ENCODE results near the gene CRYL1.

The CRYL1 gene

GRCh38 chr13:20525601-20526544, at the start of gene CRYL1:
Gene CRYL1, minus strand, starts transcription at chr13:20525857. Its CDS starts 63 bp downstream, at chr13:20525794.
- Histone ChIP-seq H3K4me3 (ENCODE audit: low read depth, low read length) (peak within 1 kb of the TSS; percentile 75), H3K4me1 (ENCODE audit: control insufficient read depth, insufficient read depth, low read length) (peaks cover 13% of the 10 kb centered on the region), H3K9me3 (ENCODE audit: control insufficient read depth, insufficient read depth, low read length) (no peaks in the 10 kb centered on the region), H3K9ac (ENCODE audit: low read depth, low read length) (no peak within 1 kb of the TSS), H3K27me3 (ENCODE audit: control insufficient read depth, insufficient read depth, low read length) (peaks cover 43% of the 10 kb centered on the region), H3K36me3 (ENCODE audit: control insufficient read depth, insufficient read depth, low read length) (no peaks in the 10 kb centered on the region)

- H3K4me3 ChIP-seq (ENCODE audit: low read depth, low read length) = no peak overlapping the region
- no peak overlapping the region for H3K9ac ChIP-seq (ENCODE audit: low read depth, low read length)
- no peaks in the 10 kb centered on the region for H3K27me3 ChIP-seq (ENCODE audit: control insufficient read depth, insufficient read depth, low read length)
- no peaks in the 10 kb centered on the region for H3K9me3 ChIP-seq (ENCODE audit: control insufficient read depth, insufficient read depth, low read length)
- no peaks in the 10 kb centered on the region for H3K4me1 ChIP-seq (ENCODE audit: control insufficient read depth, insufficient read depth, low read length)
- no peaks in the 10 kb centered on the region for H3K36me3 ChIP-seq (ENCODE audit: control insufficient read depth, insufficient read depth, low read length)
Measured at GRCh38 chr13:20573636-20574035, 48.0 kb upstream of the CRYL1 start.

GRCh38 chr13:20573186-20573585, 47.5 kb upstream of the CRYL1 start:
- Histone ChIP-seq H3K36me3 (ENCODE audit: control insufficient read depth, insufficient read depth, low read length) (no peaks in the 10 kb centered on the region), H3K4me1 (ENCODE audit: control insufficient read depth, insufficient read depth, low read length) (no peaks in the 10 kb centered on the region), H3K4me3 (ENCODE audit: low read depth, low read length) (no peak overlapping the region), H3K9ac (ENCODE audit: low read depth, low read length) (no peak overlapping the region), H3K9me3 (ENCODE audit: control insufficient read depth, insufficient read depth, low read length) (no peaks in the 10 kb centered on the region), H3K27me3 (ENCODE audit: control insufficient read depth, insufficient read depth, low read length) (no peaks in the 10 kb centered on the region)

- no peaks in the 10 kb centered on the region for H3K4me1 ChIP-seq (ENCODE audit: control insufficient read depth, insufficient read depth, low read length)
- no peak overlapping the region for H3K9ac ChIP-seq (ENCODE audit: low read depth, low read length)
- H3K36me3 ChIP-seq (ENCODE audit: control insufficient read depth, insufficient read depth, low read length) = no peaks in the 10 kb centered on the region
- H3K27me3 ChIP-seq (ENCODE audit: control insufficient read depth, insufficient read depth, low read length) = no peaks in the 10 kb centered on the region
- H3K9me3 ChIP-seq (ENCODE audit: control insufficient read depth, insufficient read depth, low read length) = no peaks in the 10 kb centered on the region
- no peak overlapping the region for H3K4me3 ChIP-seq (ENCODE audit: low read depth, low read length)
Measured at GRCh38 chr13:20571676-20572075, 46.0 kb upstream of the CRYL1 start.

- no peaks in the 10 kb centered on the region for H3K4me1 ChIP-seq (ENCODE audit: control insufficient read depth, insufficient read depth, low read length)
- no peak overlapping the region for H3K4me3 ChIP-seq (ENCODE audit: low read depth, low read length)
- peaks cover 3% of the 10 kb centered on the region for H3K9me3 ChIP-seq (ENCODE audit: control insufficient read depth, insufficient read depth, low read length)
- no peaks in the 10 kb centered on the region for H3K36me3 ChIP-seq (ENCODE audit: control insufficient read depth, insufficient read depth, low read length)
- H3K9ac ChIP-seq (ENCODE audit: low read depth, low read length) = no peak overlapping the region
- H3K27me3 ChIP-seq (ENCODE audit: control insufficient read depth, insufficient read depth, low read length) = no peaks in the 10 kb centered on the region
Measured at GRCh38 chr13:20570517-20570916, 44.9 kb upstream of the CRYL1 start.

GRCh38 chr13:20567881-20568528, 42.3 kb upstream of the CRYL1 start:
- H3K9me3 ChIP-seq (ENCODE audit: control insufficient read depth, insufficient read depth, low read length) = peaks cover 7% of the 10 kb centered on the region
- no peak overlapping the region for H3K9ac ChIP-seq (ENCODE audit: low read depth, low read length)
- H3K4me1 ChIP-seq (ENCODE audit: control insufficient read depth, insufficient read depth, low read length) = no peaks in the 10 kb centered on the region
- no peaks in the 10 kb centered on the region for H3K36me3 ChIP-seq (ENCODE audit: control insufficient read depth, insufficient read depth, low read length)
- H3K4me3 ChIP-seq (ENCODE audit: low read depth, low read length) = peak overlapping the region; percentile 91
- no peaks in the 10 kb centered on the region for H3K27me3 ChIP-seq (ENCODE audit: control insufficient read depth, insufficient read depth, low read length)

- no peaks in the 10 kb centered on the region for H3K27me3 ChIP-seq (ENCODE audit: control insufficient read depth, insufficient read depth, low read length)
- H3K36me3 ChIP-seq (ENCODE audit: control insufficient read depth, insufficient read depth, low read length) = no peaks in the 10 kb centered on the region
- H3K9ac ChIP-seq (ENCODE audit: low read depth, low read length) = peak within 1 kb of the TSS; percentile 67
- no peaks in the 10 kb centered on the region for H3K4me1 ChIP-seq (ENCODE audit: control insufficient read depth, insufficient read depth, low read length)
- peaks cover 7% of the 10 kb centered on the region for H3K9me3 ChIP-seq (ENCODE audit: control insufficient read depth, insufficient read depth, low read length)
- peak within 1 kb of the TSS; percentile 91 for H3K4me3 ChIP-seq (ENCODE audit: low read depth, low read length)
Measured at GRCh38 chr13:20566898-20567874, 41.5 kb upstream of the CRYL1 start, which contains the start of gene IFT88. Gene IFT88, plus strand, starts transcription at chr13:20567157. Its CDS starts 7,229 bp downstream, at chr13:20574386.

GRCh38 chr13:20566468-20566897, 40.8 kb upstream of the CRYL1 start:
- Histone ChIP-seq H3K9ac (ENCODE audit: low read depth, low read length) (no peak overlapping the region), H3K27me3 (ENCODE audit: control insufficient read depth, insufficient read depth, low read length) (no peaks in the 10 kb centered on the region), H3K4me3 (ENCODE audit: low read depth, low read length) (peak overlapping the region; percentile 91), H3K4me1 (ENCODE audit: control insufficient read depth, insufficient read depth, low read length) (no peaks in the 10 kb centered on the region), H3K36me3 (ENCODE audit: control insufficient read depth, insufficient read depth, low read length) (no peaks in the 10 kb centered on the region), H3K9me3 (ENCODE audit: control insufficient read depth, insufficient read depth, low read length) (peaks cover 7% of the 10 kb centered on the region)

GRCh38 chr13:20565115-20565736, 39.6 kb upstream of the CRYL1 start:
- Histone ChIP-seq H3K4me1 (ENCODE audit: control insufficient read depth, insufficient read depth, low read length) (no peaks in the 10 kb centered on the region), H3K9ac (ENCODE audit: low read depth, low read length) (no peak overlapping the region), H3K36me3 (ENCODE audit: control insufficient read depth, insufficient read depth, low read length) (no peaks in the 10 kb centered on the region), H3K9me3 (ENCODE audit: control insufficient read depth, insufficient read depth, low read length) (peaks cover 7% of the 10 kb centered on the region), H3K27me3 (ENCODE audit: control insufficient read depth, insufficient read depth, low read length) (no peaks in the 10 kb centered on the region), H3K4me3 (ENCODE audit: low read depth, low read length) (no peak overlapping the region)

GRCh38 chr13:20561741-20562140, 36.1 kb upstream of the CRYL1 start:
- H3K27me3 ChIP-seq (ENCODE audit: control insufficient read depth, insufficient read depth, low read length) = no peaks in the 10 kb centered on the region

More at GRCh38 chr13:20561741-20562140, 36.1 kb upstream of the CRYL1 start:
- H3K4me1 ChIP-seq (ENCODE audit: control insufficient read depth, insufficient read depth, low read length) = no peaks in the 10 kb centered on the region
- H3K9ac ChIP-seq (ENCODE audit: low read depth, low read length) = no peak overlapping the region
- no peaks in the 10 kb centered on the region for H3K36me3 ChIP-seq (ENCODE audit: control insufficient read depth, insufficient read depth, low read length)
- peaks cover 7% of the 10 kb centered on the region for H3K9me3 ChIP-seq (ENCODE audit: control insufficient read depth, insufficient read depth, low read length)
- H3K4me3 ChIP-seq (ENCODE audit: low read depth, low read length) = no peak overlapping the region

Measured in iPS-15b (cell line).